ENCODE data around the gene CASP1. TPM values are rescaled to one million over a fixed set of nuclear protein-coding genes. Genes with fewer than 3 reads are reported as not detected.

Gene CASP1
- total RNA-seq, 4 donors from 2014 or later: 2.7 to 18.9 (median 9.2) TPM

DNA sequence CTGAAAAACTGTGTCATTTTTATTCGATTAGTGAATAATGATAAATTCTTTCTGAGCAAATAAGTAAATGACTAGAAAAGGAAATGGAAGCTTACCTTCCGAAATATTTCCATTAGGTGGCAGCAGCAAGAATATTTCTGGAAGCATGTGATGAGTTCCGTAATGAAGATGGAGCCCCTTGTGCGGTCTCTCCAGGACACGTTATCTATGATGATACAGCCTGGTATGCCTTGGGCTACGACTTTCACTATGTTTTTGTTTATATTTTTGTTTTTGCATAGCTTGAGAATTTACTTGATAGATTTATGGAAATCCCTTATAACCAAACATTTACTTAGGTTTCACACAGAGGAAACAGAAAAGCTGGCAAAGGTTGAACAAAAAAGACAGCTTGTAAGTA is 37.7 kb downstream of the CASP1 start:
- intact Hi-C loops (cut with DNase I): no loop called here
- WGBS, 2 donors: 80 to 82% methylated on average over 6 of the region's 6 CpGs

DNA sequence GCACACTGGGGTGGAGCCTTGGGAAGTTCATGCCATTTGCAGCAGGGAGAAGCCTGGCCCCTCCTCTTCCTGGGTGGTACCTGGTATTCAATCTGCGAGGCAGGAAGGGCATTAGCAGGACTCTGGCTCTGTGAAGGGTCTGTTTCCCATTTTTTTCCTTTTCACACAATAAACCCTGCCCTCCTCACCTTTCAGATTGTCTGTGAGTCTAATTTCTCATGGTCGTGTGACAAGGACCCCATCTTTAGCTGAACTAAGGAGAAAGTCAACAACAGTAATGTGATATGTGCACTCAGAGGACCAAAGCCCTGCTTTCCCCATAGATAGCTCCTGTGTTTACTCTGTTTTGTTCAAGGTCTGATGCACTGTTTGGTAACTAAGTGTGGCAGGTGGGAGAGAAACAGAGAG is 39.9 kb downstream of the CASP1 start:
- H3K4me1 ChIP-seq: no peaks in the 10 kb centered on the region
- H3K4me3 ChIP-seq (replicated peaks in 1 of 3): no peak overlapping the region
- H3K27ac ChIP-seq: no peak overlapping the region
- no peak for DNase-seq
- no peak for TF ChIP-seq POLR2A (IDR thresholded peaks at IDR 0.05)
- TF ChIP-seq, protein P1, sequence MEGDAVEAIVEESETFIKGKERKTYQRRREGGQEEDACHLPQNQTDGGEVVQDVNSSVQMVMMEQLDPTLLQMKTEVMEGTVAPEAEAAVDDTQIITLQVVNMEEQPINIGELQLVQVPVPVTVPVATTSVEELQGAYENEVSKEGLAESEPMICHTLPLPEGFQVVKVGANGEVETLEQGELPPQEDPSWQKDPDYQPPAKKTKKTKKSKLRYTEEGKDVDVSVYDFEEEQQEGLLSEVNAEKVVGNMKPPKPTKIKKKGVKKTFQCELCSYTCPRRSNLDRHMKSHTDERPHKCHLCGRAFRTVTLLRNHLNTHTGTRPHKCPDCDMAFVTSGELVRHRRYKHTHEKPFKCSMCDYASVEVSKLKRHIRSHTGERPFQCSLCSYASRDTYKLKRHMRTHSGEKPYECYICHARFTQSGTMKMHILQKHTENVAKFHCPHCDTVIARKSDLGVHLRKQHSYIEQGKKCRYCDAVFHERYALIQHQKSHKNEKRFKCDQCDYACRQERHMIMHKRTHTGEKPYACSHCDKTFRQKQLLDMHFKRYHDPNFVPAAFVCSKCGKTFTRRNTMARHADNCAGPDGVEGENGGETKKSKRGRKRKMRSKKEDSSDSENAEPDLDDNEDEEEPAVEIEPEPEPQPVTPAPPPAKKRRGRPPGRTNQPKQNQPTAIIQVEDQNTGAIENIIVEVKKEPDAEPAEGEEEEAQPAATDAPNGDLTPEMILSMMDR (IDR thresholded peaks at IDR 0.05): no peak
- no peaks in the 10 kb centered on the region for H3K9me3 ChIP-seq
- intact Hi-C loops (cut with DNase I): no loop called here
- H3K36me3 ChIP-seq: no peaks in the 10 kb centered on the region
- 40 to 44% methylated on average over 2 of the region's 2 CpGs for WGBS, 2 donors
- H3K27me3 ChIP-seq: no peaks in the 10 kb centered on the region

More for the DNA sequence above, 37.7 kb downstream of the CASP1 start:
- no peak overlapping the region for H3K4me3 ChIP-seq (replicated peaks in 1 of 3)
- TF ChIP-seq, protein P1 (IDR thresholded peaks at IDR 0.05): no peak
- TF ChIP-seq POLR2A (IDR thresholded peaks at IDR 0.05): no peak
- no peaks in the 10 kb centered on the region for H3K27me3 ChIP-seq
- no peaks in the 10 kb centered on the region for H3K9me3 ChIP-seq
- H3K27ac ChIP-seq: no peak overlapping the region
- H3K36me3 ChIP-seq: no peaks in the 10 kb centered on the region
- no peaks in the 10 kb centered on the region for H3K4me1 ChIP-seq
- DNase-seq: no peak

- no peak overlapping the region for H3K4me3 ChIP-seq (replicated peaks in 1 of 3)
- no peak for TF ChIP-seq POLR2A (IDR thresholded peaks at IDR 0.05)
- TF ChIP-seq, protein P1 (IDR thresholded peaks at IDR 0.05): no peak
- no peaks in the 10 kb centered on the region for H3K4me1 ChIP-seq
- 60 to 63% methylated on average over 1 of the region's 1 CpG for WGBS, 2 donors
- no peaks in the 10 kb centered on the region for H3K36me3 ChIP-seq
- no peaks in the 10 kb centered on the region for H3K9me3 ChIP-seq
- no peak overlapping the region for H3K27ac ChIP-seq
- no peak for DNase-seq
- H3K27me3 ChIP-seq: no peaks in the 10 kb centered on the region
- intact Hi-C loops (cut with DNase I): no loop called here
These were observed 42.2 kb downstream of the CASP1 start for GRCh38 chr11:104992781-104993180.

DNA sequence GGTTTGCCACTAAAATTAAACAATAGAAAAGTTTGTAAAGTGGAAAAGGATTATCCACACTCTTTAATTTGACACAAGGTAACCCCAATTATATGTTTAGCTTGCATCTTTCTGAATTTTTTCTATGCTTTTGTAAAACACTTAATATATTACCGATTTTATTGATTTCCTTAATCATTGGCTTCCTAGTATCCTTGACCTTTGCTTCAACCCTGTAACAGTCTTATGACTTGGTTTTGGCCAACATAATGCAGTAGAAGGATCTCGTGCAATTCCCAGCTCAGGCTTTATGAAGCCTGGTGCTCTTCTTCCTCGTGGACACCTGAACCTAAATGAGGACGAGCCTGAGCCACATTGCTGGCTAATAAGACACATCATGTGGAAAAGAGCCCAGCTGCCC is 43.0 kb downstream of the CASP1 start:
- Histone ChIP-seq H3K4me1 (no peaks in the 10 kb centered on the region), H3K9me3 (no peaks in the 10 kb centered on the region), H3K27me3 (no peaks in the 10 kb centered on the region), H3K36me3 (no peaks in the 10 kb centered on the region), H3K4me3 (replicated peaks in 1 of 3) (no peak overlapping the region), H3K27ac (no peak overlapping the region)
- WGBS, 2 donors: 94% methylated on average over 4 of the region's 4 CpGs
- intact Hi-C loops (cut with DNase I): no loop called here
- DNase-seq: no peak
- TF ChIP-seq, protein P1 (IDR thresholded peaks at IDR 0.05): no peak
- TF ChIP-seq POLR2A (IDR thresholded peaks at IDR 0.05): no peak

- H3K4me3 ChIP-seq (replicated peaks in 1 of 3): no peak overlapping the region
- intact Hi-C loops (cut with DNase I): no loop called here
- no peaks in the 10 kb centered on the region for H3K36me3 ChIP-seq
- 81 to 83% methylated on average over 3 of the region's 3 CpGs for WGBS, 2 donors
- no peaks in the 10 kb centered on the region for H3K9me3 ChIP-seq
- TF ChIP-seq, protein P1 (IDR thresholded peaks at IDR 0.05): no peak
- TF ChIP-seq POLR2A (IDR thresholded peaks at IDR 0.05): no peak
- H3K27ac ChIP-seq: no peak overlapping the region
- H3K27me3 ChIP-seq: no peaks in the 10 kb centered on the region
- DNase-seq: no peak
- no peaks in the 10 kb centered on the region for H3K4me1 ChIP-seq
These were observed 50.1 kb downstream of the CASP1 start for GRCh38 chr11:104984808-104985207.
